Gastroesophageal sphincter (tissue), 3 donors: Measurements from ENCODE around the gene CMTM8.

Source experiments
- POLR2A ChIP-seq, 2 donors: fragments of 450-650 bp; IDR thresholded peaks; one replicate each; pipeline ENCODE4 v1.6.1; 2017; ENCODE audit warnings: antibody characterized with exemption in 2 of 2, mild to moderate bottlenecking in 2 of 2, moderate library complexity in 1 of 2
- TF ChIP-seq, protein P1 (sequence below), 4 experiments: fragments of 200-600 bp in 2 of 4; fragments of 450-650 bp in 2 of 4; sonication (generic) in 1 of 4; IDR thresholded peaks; one replicate each; pipeline ENCODE4 v1.5.1; 2017 to 2019; ENCODE audit warnings: antibody characterized with exemption in 4 of 4, mild to moderate bottlenecking in 2 of 4, moderate library complexity in 2 of 4

DNA sequence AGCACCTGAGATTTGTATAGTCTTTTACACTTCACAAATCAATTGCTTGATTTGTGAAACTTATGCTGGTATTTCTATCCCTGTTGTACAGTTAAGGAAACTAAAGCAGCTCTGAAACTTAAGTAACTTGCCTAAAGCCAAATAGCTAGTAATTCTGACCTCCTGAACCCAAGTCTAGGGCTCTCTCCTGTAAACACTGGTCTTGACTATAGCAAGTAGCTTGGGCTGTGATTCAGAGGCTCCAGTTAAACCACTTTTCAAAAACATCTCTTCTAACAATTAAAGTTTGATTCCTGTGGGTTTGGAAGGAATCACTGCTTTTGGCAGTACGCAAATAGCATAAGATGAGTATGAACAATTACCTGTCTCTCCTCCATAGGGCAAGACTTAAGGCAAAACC, 18.5 kb upstream of the CMTM8 start:
- TF ChIP-seq, protein P1, sequence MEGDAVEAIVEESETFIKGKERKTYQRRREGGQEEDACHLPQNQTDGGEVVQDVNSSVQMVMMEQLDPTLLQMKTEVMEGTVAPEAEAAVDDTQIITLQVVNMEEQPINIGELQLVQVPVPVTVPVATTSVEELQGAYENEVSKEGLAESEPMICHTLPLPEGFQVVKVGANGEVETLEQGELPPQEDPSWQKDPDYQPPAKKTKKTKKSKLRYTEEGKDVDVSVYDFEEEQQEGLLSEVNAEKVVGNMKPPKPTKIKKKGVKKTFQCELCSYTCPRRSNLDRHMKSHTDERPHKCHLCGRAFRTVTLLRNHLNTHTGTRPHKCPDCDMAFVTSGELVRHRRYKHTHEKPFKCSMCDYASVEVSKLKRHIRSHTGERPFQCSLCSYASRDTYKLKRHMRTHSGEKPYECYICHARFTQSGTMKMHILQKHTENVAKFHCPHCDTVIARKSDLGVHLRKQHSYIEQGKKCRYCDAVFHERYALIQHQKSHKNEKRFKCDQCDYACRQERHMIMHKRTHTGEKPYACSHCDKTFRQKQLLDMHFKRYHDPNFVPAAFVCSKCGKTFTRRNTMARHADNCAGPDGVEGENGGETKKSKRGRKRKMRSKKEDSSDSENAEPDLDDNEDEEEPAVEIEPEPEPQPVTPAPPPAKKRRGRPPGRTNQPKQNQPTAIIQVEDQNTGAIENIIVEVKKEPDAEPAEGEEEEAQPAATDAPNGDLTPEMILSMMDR (IDR thresholded peaks at IDR 0.05): no peak
- no peak for TF ChIP-seq POLR2A (IDR thresholded peaks at IDR 0.05)
